HFFc6 (cell line): ENCODE data around the gene IL16. TPM values are rescaled to one million over a fixed set of nuclear protein-coding genes. Genes with fewer than 3 reads are reported as not detected.

Source experiments
- DNase-seq: peaks from one replicate; pipeline ENCODE4 v3.0.0-alpha.2; 2018
- H3K27ac Mint-ChIP-seq: 2 replicates; pipeline ENCODE4 v1.8.0; 2020; ENCODE audit warnings: mild to moderate bottlenecking, mixed read lengths
- H3K27me3 Mint-ChIP-seq: 2 replicates; pipeline ENCODE4 v1.8.0; 2021; ENCODE audit warnings: mild to moderate bottlenecking, moderate library complexity, mixed read lengths; ENCODE audit not compliant: insufficient read depth
- H3K36me3 Mint-ChIP-seq: 2 replicates; pipeline ENCODE4 v1.8.0; 2021; ENCODE audit warnings: low read depth, mixed read lengths
- H3K4me1 Mint-ChIP-seq: 2 replicates; pipeline ENCODE4 v1.8.0; 2020; ENCODE audit warnings: low read depth, mixed read lengths
- H3K4me3 Mint-ChIP-seq: 2 replicates; pipeline ENCODE4 v1.8.0; 2020; ENCODE audit warnings: mild to moderate bottlenecking, moderate library complexity, mixed read lengths
- H3K9me3 Mint-ChIP-seq: 2 replicates; pipeline ENCODE4 v1.8.0; 2020; ENCODE audit warnings: mild to moderate bottlenecking, mixed read lengths
- CTCF ChIP-seq: fragments of 200-600 bp; sonication (generic); IDR thresholded peaks from 2 replicates; pipeline ENCODE4 v1.5.0; 2021; ENCODE audit warnings: antibody characterized with exemption, mild to moderate bottlenecking
- total RNA-seq, 6 experiments: library from RNA; stranded (reverse); fragmentation: NEBNext Ultra II Directional; extraction: Animal tissue kit (Norgen Biotek cat#: 25700); gene quantifications; 2 replicates in 1 of 6; 3 replicates in 5 of 6; pipeline ENCODE4 v1.2.3, GENCODE V29; 2021

IL16 gene
- total RNA-seq, 6 experiments from 2014 or later, result not detected

GRCh38 chr15:81188354-81188753, 8.3 kb upstream of the IL16 start:
- no peak for DNase-seq
- no peaks in the 10 kb centered on the region for H3K36me3 Mint-ChIP-seq

GRCh38 chr15:81189583-81190283, 6.9 kb upstream of the IL16 start:
- no peak for TF ChIP-seq CTCF
- Mint-ChIP-seq H3K27me3 (peaks cover 5% of the 10 kb centered on the region), H3K4me3 (peak overlapping the region; percentile 36), H3K36me3 (no peaks in the 10 kb centered on the region), H3K4me1 (peaks cover 22% of the 10 kb centered on the region), H3K9me3 (no peaks in the 10 kb centered on the region), H3K27ac (peak overlapping the region; percentile 68)
- peak; percentile 82 for DNase-seq

More at GRCh38 chr15:81188354-81188753, 8.3 kb upstream of the IL16 start:
- Mint-ChIP-seq H3K4me3 (no peak overlapping the region), H3K9me3 (no peaks in the 10 kb centered on the region), H3K27ac (no peak overlapping the region), H3K27me3 (peaks cover 5% of the 10 kb centered on the region), H3K4me1 (peaks cover 22% of the 10 kb centered on the region)
- no peak for TF ChIP-seq CTCF

GRCh38 chr15:81190922-81191507, 5.7 kb upstream of the IL16 start:
- Mint-ChIP-seq H3K36me3 (no peaks in the 10 kb centered on the region), H3K4me1 (peaks cover 22% of the 10 kb centered on the region), H3K9me3 (no peaks in the 10 kb centered on the region), H3K4me3 (no peak overlapping the region), H3K27me3 (peaks cover 5% of the 10 kb centered on the region), H3K27ac (no peak overlapping the region)
- no peak for TF ChIP-seq CTCF
- no peak for DNase-seq

- Mint-ChIP-seq H3K9me3 (no peaks in the 10 kb centered on the region), H3K27ac (no peak overlapping the region), H3K27me3 (peaks cover 5% of the 10 kb centered on the region), H3K4me1 (peaks cover 22% of the 10 kb centered on the region), H3K36me3 (no peaks in the 10 kb centered on the region), H3K4me3 (no peak overlapping the region)
- no peak for DNase-seq
- TF ChIP-seq CTCF, result no peak
These were observed 5.0 kb upstream of the IL16 start for GRCh38 chr15:81191701-81192100.

- Mint-ChIP-seq H3K27ac (no peak overlapping the region), H3K9me3 (no peaks in the 10 kb centered on the region), H3K4me3 (no peak overlapping the region), H3K27me3 (peaks cover 7% of the 10 kb centered on the region), H3K36me3 (no peaks in the 10 kb centered on the region), H3K4me1 (peaks cover 16% of the 10 kb centered on the region)
- no peak for TF ChIP-seq CTCF
- no peak for DNase-seq
These were observed 2.0 kb upstream of the IL16 start for GRCh38 chr15:81194723-81195122.
